GM12878 (cell line): ENCODE measurements around the gene USB1. TPM values are rescaled to one million over a fixed set of nuclear protein-coding genes. Genes with fewer than 3 reads are reported as not detected.

Experiments
- ATAC-seq: fragments of 200-7000 bp; cut with Tn5 transposase; 3 replicates; pipeline ENCODE4 v1.9.1; 2020; ENCODE audit warnings: mild to moderate bottlenecking, moderate library complexity
- BruUV-seq: library from RNA; stranded (reverse); fragments of 400-500 nt; replicated peaks from 2 replicates; lab custom pipeline; 2021; lab: Mats Ljungman, UMichigan
- CTCF ChIA-PET: fragments of 300-600 bp; sonication (Branson Sonifier 250); formaldehyde crosslinking; extraction: SDS; loops from one replicate; lab custom pipeline; 2021; ENCODE audit warnings: inconsistent platforms; lab: Yijun Ruan, JAX
- POLR2A ChIA-PET: fragments of 350-600 bp; formaldehyde crosslinking; extraction: SDS; loops from one replicate; lab custom pipeline; 2021; ENCODE audit warnings: inconsistent platforms; lab: Charles Lee
- RAD21 ChIA-PET: fragments of 300-600 bp; sonication (Branson Sonifier 250); formaldehyde crosslinking; loops from one replicate; lab custom pipeline; 2023; ENCODE audit warnings: antibody characterized with exemption; ENCODE audit not compliant: unreplicated experiment; lab: Charles Lee
- SMC1A ChIA-PET: fragments of 300-600 bp; sonication (Branson Sonifier 250); formaldehyde crosslinking; loops from one replicate; lab custom pipeline; 2023; ENCODE audit not compliant: unreplicated experiment, uncharacterized antibody; lab: Charles Lee
- DNase-seq: peaks from one replicate; pipeline ENCODE4 v3.0.0-alpha.2; 2011; ENCODE audit warnings: low read depth, low spot score
- FAIRE-seq: peaks from 3 replicates; lab custom pipeline; 2011; peaks lifted over from hg19 to GRCh38; lab: Jason Lieb, UNC
- H2AFZ ChIP-seq: 2 replicates; pipeline ENCODE4 v1.6.0; 2011; ENCODE audit warnings: low read depth, low read length, control low read depth; ENCODE audit not compliant: control insufficient read depth
- H3K27ac ChIP-seq: 2 replicates; pipeline ENCODE4 v1.5.1; 2011; ENCODE audit warnings: control low read depth; ENCODE audit not compliant: control insufficient read depth, insufficient read depth
- H3K27me3 ChIP-seq, 2 experiments: replicated peaks in 1 of 2; 2 replicates each; pipeline versions ENCODE4 v1.6.0 to v1.6.1; 2011; ENCODE audit warnings: low read length in 1 of 2; ENCODE audit not compliant: control insufficient read depth in 2 of 2, insufficient read depth in 2 of 2
- H3K36me3 ChIP-seq, 2 experiments: 2 replicates each; pipeline ENCODE4 v1.5.1; 2011; ENCODE audit warnings: low read length in 1 of 2; ENCODE audit not compliant: control insufficient read depth in 2 of 2, insufficient read depth in 2 of 2
- H3K4me1 ChIP-seq: 2 replicates; pipeline ENCODE4 v1.6.1; 2011; ENCODE audit warnings: mild to moderate bottlenecking, low read length, moderate library complexity, mixed read lengths; ENCODE audit not compliant: control insufficient read depth, insufficient read depth
- H3K4me2 ChIP-seq: 2 replicates; pipeline ENCODE4 v1.6.0; 2011; ENCODE audit warnings: control low read depth; ENCODE audit not compliant: control insufficient read depth, insufficient read depth
- H3K4me3 ChIP-seq: fragments of 200-600 bp; sonication (generic); 2 replicates; pipeline ENCODE4 v1.5.1; 2016
- H3K79me2 ChIP-seq: 2 replicates; pipeline ENCODE4 v1.6.0; 2011; ENCODE audit warnings: low read length; ENCODE audit not compliant: control insufficient read depth, insufficient read depth
- H3K9ac ChIP-seq: 2 replicates; pipeline ENCODE4 v1.8.0; 2011; ENCODE audit warnings: low read length, control low read depth, mixed read lengths; ENCODE audit not compliant: control insufficient read depth, insufficient read depth
- H3K9me3 ChIP-seq: replicated peaks from 3 replicates; pipeline ENCODE4 v1.5.1; 2011; ENCODE audit warnings: mild to moderate bottlenecking, low read length; ENCODE audit not compliant: control insufficient read depth, insufficient read depth
- H4K20me1 ChIP-seq: 2 replicates; pipeline ENCODE4 v1.6.0; 2011; ENCODE audit not compliant: control insufficient read depth, insufficient read depth
- CHD1 ChIP-seq: IDR thresholded peaks from 2 replicates; pipeline ENCODE4 v1.6.1; 2012; ENCODE audit warnings: low read depth, low read length, improper control_type of control experiment
- CHD4 ChIP-seq: fragments of 200-600 bp; sonication (generic); IDR thresholded peaks from 2 replicates; pipeline ENCODE4 v1.6.1; 2016; ENCODE audit warnings: mild to moderate bottlenecking
- JUNB ChIP-seq: IDR thresholded peaks from 2 replicates; pipeline ENCODE4 v1.6.1; 2016; ENCODE audit warnings: antibody characterized with exemption, mild to moderate bottlenecking
- NFXL1 ChIP-seq: fragments of 450-650 bp; IDR thresholded peaks from 2 replicates; pipeline ENCODE4 v1.6.1; 2017; ENCODE audit warnings: antibody characterized with exemption, mild to moderate bottlenecking, borderline replicate concordance
- NR2C2 ChIP-seq: IDR thresholded peaks from 2 replicates; pipeline ENCODE4 v1.6.1; 2011; ENCODE audit warnings: borderline replicate concordance, low read depth; ENCODE audit not compliant: control insufficient read depth, insufficient read length
- POLR2AphosphoS5 ChIP-seq: IDR thresholded peaks from 2 replicates; pipeline ENCODE4 v1.6.1; 2011; ENCODE audit warnings: mild to moderate bottlenecking, low read length, inconsistent platforms
- SREBF1 ChIP-seq: IDR thresholded peaks from 2 replicates; pipeline ENCODE4 v1.6.1; 2012; ENCODE audit warnings: mild to moderate bottlenecking, low read length
- SREBF2 ChIP-seq: IDR thresholded peaks from 2 replicates; pipeline ENCODE4 v1.6.1; 2012; ENCODE audit warnings: mild to moderate bottlenecking, low read length
- TCF7 ChIP-seq: IDR thresholded peaks from 2 replicates; pipeline ENCODE4 v1.6.1; 2014; ENCODE audit warnings: antibody characterized with exemption, borderline replicate concordance
- WRNIP1 ChIP-seq: IDR thresholded peaks from 2 replicates; pipeline ENCODE4 v1.6.1; 2011; ENCODE audit warnings: low read depth, low read length, improper control_type of control experiment, borderline replicate concordance
- WGBS: methylation state at CpG from one replicate; pipeline ENCODE4 v1.1.6; 2016; ENCODE audit warnings: low lambda C conversion rate; ENCODE audit not compliant: insufficient replicate concordance, insufficient coverage; ENCODE audit errors: missing lambda C conversion rate; 5-methylcytosine and 5-hydroxymethylcytosine counted together
- in situ Hi-C: fragments of 300-500 bp; cut with MboI; formaldehyde crosslinking; loops from 9 replicates; pipeline ENCODE4 v1.14.3; 2018; ENCODE audit warnings: mixed read lengths
- intact Hi-C: fragments of 100-400 bp; cut with micrococcal nuclease; formaldehyde crosslinking; loops from one replicate; pipeline ENCODE4 v1.14.2; 2022; ENCODE audit not compliant: unreplicated experiment
- polyA plus RNA-seq, 11 experiments: library from polyadenylated mRNA; depleted of rRNA in 4 of 11; unstranded in 6 of 11; stranded (reverse) in 5 of 11; fragments of >200 nt; fragmentation: Nextera tagmentation in 4 of 11; fragmentation: Illumina TruSeq in 1 of 11; extraction: Ambion mirVana in 4 of 11; extraction: Trizol in 1 of 11; gene quantifications; 1 replicate in 1 of 11; 2 replicates in 10 of 11; pipeline versions ENCODE4 v1.2.1 to v1.2.3, GENCODE V29; 2011 to 2016; ENCODE audit warnings: inconsistent platforms in 2 of 11, missing spikeins in 2 of 11, low read depth in 1 of 11
- total RNA-seq, 4 experiments: library from RNA; depleted of rRNA in 3 of 4; stranded (reverse); fragments of >200 nt in 3 of 4; fragmentation: Illumina TruSeq in 1 of 4; extraction: Trizol in 1 of 4; gene quantifications; 2 replicates each; pipeline versions ENCODE4 v1.2.1 to v1.2.3, GENCODE V29; 2013 to 2021
- TF ChIP-seq, protein P1 (sequence below): fragments of 450-650 bp; IDR thresholded peaks from 2 replicates; pipeline ENCODE4 v1.6.1; 2017; ENCODE audit warnings: mild to moderate bottlenecking
- TF ChIP-seq, protein P2 (sequence below): fragments of 450-650 bp; formaldehyde crosslinking; IDR thresholded peaks from 2 replicates; pipeline ENCODE4 v1.4.0; 2022; ENCODE audit warnings: mild to moderate bottlenecking, moderate library complexity
- TF ChIP-seq, protein P3 (sequence below): IDR thresholded peaks from 2 replicates; pipeline ENCODE4 v1.6.1; 2012; ENCODE audit warnings: improper control_type of control experiment, low read depth, low read length; ENCODE audit not compliant: insufficient replicate concordance

USB1 gene
- total and polyA plus RNA-seq, 10 of the 15 experiments (the other 5 are each of a cell fraction or from before 2014, with no cell fraction given), result 7.9 to 72.2 (median 41.6) TPM

DNA sequence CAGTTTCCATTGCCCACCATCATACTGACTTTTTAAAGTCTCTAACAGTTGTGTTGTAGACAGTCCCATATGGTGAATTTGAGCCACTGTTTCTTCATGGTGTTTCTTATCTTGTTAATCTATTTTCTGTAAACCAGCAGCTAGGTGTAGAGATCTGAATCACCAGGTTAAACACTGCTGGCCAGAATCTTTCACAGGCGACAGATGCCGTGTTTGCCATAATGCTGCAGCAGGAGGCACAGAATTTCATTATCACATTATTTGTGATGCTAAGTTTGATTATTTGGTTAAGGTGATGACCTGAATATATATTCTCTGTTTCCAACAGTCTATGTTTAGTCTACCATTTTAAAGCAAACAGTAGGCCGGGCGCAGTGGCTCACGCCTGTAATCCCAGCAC is 18.8 kb upstream of the USB1 start:
- Histone ChIP-seq H3K27me3 (no peaks in the 10 kb centered on the region; a peak in 1 of 4 replicates), H3K9ac (no peak overlapping the region), H3K9me3 (no peaks in the 10 kb centered on the region), H2AFZ (no peak overlapping the region), H3K4me3 (no peak overlapping the region), H4K20me1 (no peaks in the 10 kb centered on the region), H3K4me2 (no peak overlapping the region), H3K27ac (no peak overlapping the region), H3K79me2 (no peaks in the 10 kb centered on the region), H3K4me1 (no peaks in the 10 kb centered on the region; the same call in 1 of the 2 replicates), H3K36me3 (no peaks in the 10 kb centered on the region)
- FAIRE-seq, result no peak
- RAD21 ChIA-PET, result no interaction called here
- CTCF ChIA-PET, result no interaction called here
- DNase-seq, result no peak
- ATAC-seq, result no peak
- no TSS peak for BruUV-seq
- SMC1A ChIA-PET, result interaction anchor here (0.5 to 1.7 kb wide), 3 partner anchors 25 to 201 kb away, joined by 3 read pairs; no protein-coding TSS in a partner anchor
- 10% methylated on average over 5 of the region's 5 CpGs for WGBS
- in situ Hi-C loops, result no loop called here
- POLR2A ChIA-PET, result no interaction called here
- intact Hi-C loops, result no loop called here
- TF ChIP-seq SREBF2, result no peak
- TF ChIP-seq, protein P1, sequence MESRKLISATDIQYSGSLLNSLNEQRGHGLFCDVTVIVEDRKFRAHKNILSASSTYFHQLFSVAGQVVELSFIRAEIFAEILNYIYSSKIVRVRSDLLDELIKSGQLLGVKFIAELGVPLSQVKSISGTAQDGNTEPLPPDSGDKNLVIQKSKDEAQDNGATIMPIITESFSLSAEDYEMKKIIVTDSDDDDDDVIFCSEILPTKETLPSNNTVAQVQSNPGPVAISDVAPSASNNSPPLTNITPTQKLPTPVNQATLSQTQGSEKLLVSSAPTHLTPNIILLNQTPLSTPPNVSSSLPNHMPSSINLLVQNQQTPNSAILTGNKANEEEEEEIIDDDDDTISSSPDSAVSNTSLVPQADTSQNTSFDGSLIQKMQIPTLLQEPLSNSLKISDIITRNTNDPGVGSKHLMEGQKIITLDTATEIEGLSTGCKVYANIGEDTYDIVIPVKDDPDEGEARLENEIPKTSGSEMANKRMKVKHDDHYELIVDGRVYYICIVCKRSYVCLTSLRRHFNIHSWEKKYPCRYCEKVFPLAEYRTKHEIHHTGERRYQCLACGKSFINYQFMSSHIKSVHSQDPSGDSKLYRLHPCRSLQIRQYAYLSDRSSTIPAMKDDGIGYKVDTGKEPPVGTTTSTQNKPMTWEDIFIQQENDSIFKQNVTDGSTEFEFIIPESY, result no peak
- no peak for TF ChIP-seq CHD1
- no peak for TF ChIP-seq NFXL1
- TF ChIP-seq SREBF1, result no peak
- TF ChIP-seq JUNB, result no peak
- no peak for TF ChIP-seq TCF7
- TF ChIP-seq CHD4, result no peak
- no peak for TF ChIP-seq WRNIP1
- TF ChIP-seq NR2C2, result no peak
- TF ChIP-seq, protein P2, sequence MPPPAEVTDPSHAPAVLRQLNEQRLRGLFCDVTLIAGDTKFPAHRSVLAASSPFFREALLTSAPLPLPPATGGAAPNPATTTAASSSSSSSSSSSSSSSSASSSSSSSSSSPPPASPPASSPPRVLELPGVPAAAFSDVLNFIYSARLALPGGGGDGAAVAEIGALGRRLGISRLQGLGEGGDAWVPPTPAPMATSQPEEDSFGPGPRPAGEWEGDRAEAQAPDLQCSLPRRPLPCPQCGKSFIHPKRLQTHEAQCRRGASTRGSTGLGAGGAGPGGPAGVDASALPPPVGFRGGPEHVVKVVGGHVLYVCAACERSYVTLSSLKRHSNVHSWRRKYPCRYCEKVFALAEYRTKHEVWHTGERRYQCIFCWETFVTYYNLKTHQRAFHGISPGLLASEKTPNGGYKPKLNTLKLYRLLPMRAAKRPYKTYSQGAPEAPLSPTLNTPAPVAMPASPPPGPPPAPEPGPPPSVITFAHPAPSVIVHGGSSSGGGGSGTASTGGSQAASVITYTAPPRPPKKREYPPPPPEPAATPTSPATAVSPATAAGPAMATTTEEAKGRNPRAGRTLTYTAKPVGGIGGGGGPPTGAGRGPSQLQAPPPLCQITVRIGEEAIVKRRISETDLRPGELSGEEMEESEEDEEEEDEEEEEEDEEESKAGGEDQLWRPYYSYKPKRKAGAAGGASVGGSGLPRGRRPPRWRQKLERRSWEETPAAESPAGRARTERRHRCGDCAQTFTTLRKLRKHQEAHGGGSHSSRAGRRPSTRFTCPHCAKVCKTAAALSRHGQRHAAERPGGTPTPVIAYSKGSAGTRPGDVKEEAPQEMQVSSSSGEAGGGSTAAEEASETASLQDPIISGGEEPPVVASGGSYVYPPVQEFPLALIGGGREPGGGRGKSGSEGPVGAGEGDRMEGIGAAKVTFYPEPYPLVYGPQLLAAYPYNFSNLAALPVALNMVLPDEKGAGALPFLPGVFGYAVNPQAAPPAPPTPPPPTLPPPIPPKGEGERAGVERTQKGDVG (CRISPR knock-in tag), result no peak
- no peak for TF ChIP-seq POLR2AphosphoS5
- TF ChIP-seq, protein P3, sequence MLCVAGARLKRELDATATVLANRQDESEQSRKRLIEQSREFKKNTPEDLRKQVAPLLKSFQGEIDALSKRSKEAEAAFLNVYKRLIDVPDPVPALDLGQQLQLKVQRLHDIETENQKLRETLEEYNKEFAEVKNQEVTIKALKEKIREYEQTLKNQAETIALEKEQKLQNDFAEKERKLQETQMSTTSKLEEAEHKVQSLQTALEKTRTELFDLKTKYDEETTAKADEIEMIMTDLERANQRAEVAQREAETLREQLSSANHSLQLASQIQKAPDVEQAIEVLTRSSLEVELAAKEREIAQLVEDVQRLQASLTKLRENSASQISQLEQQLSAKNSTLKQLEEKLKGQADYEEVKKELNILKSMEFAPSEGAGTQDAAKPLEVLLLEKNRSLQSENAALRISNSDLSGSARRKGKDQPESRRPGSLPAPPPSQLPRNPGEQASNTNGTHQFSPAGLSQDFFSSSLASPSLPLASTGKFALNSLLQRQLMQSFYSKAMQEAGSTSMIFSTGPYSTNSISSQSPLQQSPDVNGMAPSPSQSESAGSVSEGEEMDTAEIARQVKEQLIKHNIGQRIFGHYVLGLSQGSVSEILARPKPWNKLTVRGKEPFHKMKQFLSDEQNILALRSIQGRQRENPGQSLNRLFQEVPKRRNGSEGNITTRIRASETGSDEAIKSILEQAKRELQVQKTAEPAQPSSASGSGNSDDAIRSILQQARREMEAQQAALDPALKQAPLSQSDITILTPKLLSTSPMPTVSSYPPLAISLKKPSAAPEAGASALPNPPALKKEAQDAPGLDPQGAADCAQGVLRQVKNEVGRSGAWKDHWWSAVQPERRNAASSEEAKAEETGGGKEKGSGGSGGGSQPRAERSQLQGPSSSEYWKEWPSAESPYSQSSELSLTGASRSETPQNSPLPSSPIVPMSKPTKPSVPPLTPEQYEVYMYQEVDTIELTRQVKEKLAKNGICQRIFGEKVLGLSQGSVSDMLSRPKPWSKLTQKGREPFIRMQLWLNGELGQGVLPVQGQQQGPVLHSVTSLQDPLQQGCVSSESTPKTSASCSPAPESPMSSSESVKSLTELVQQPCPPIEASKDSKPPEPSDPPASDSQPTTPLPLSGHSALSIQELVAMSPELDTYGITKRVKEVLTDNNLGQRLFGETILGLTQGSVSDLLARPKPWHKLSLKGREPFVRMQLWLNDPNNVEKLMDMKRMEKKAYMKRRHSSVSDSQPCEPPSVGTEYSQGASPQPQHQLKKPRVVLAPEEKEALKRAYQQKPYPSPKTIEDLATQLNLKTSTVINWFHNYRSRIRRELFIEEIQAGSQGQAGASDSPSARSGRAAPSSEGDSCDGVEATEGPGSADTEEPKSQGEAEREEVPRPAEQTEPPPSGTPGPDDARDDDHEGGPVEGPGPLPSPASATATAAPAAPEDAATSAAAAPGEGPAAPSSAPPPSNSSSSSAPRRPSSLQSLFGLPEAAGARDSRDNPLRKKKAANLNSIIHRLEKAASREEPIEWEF, result no peak
